ENCODE results near the gene SOHLH2.

The SOHLH2 gene

GRCh38 chr13:36131222-36131930 is 83.0 kb downstream of the SOHLH2 start, which contains the start of gene DCLK1:
Gene DCLK1 (minus strand): TSS chr13:36131382.
- no peak for DNase-seq

GRCh38 chr13:36130552-36131221 is 83.7 kb downstream of the SOHLH2 start:
- no peak for DNase-seq

DNA sequence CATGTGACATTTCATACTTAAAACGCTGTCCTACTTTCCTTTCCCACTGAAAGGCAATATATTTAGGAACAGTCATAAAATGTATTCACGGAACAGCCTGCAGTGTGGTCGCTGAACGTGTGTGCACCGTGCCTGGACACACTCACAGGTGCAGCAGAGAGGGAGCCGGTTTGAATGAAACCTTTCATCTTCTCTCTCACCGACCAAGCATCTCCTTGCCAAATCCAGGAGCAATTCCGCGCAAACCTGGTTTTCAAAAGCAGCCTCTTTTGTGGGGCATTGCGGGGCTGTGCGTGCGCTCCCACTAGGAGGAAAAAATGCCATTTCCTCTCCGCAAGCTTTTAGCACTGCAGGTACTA is 84.2 kb downstream of the SOHLH2 start:
- no peak for DNase-seq

DNA sequence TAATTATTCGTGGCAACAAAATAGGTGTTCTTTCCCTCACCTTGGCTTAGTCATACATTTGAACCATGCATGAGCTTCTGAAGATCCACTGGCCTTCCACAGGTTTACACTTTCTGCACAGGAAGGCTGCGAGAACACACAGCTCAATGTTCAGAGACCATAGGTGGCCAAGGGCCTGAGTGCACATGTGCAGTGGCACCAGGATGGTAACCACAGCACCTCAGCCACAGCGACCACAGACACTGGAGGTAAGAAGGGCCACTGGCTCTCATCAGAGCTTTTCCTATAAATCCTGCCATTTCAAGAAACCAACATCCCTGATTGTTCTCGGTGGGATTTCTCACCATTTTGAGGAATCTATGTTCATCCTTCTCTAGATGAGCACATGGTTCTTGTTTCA is 84.8 kb downstream of the SOHLH2 start:
- no peak for DNase-seq

GRCh38 chr13:36126491-36126890 is 87.9 kb downstream of the SOHLH2 start:
- DNase-seq, result no peak

- DNase-seq, result no peak
These were observed 88.5 kb downstream of the SOHLH2 start for GRCh38 chr13:36125841-36126240.

DNA sequence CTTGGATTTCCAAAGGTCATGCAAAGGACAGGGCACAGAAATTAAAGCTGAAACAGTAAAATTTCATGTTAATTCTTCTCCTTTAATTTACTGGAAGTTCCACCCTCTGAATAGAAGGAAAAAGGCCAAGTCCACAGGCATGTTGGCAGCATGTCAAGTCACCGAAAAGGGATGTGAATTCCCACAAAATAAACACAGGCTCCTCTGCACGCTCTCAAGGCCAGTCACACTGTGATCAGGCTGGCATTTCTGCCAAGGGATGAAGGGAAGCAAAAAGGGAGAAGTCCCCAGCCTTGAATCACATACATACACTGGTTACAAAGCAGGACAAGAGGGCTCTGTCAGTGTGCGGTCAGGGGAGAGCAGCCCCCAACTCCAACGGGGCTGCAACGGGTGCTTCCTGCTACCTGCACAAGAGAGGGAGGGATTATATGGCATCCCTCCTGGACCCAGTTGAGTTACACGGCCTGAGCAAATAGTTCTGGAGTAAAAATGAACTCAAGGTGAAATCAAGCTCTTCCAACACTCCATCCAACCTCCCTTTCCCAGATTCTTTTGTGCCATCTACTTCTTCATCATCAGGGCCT is 90.0 kb downstream of the SOHLH2 start:
- DNase-seq, result no peak
